ENCODE measurements around the gene SLC44A3. TPM values are rescaled to one million over a fixed set of nuclear protein-coding genes. Genes with fewer than 3 reads are reported as not detected.

SLC44A3 gene
- total and polyA plus RNA-seq, 2 of the 8 experiments (the other 6 are each of a cell fraction or from before 2014, with no cell fraction given), result 4.2 to 5.0 TPM

DNA sequence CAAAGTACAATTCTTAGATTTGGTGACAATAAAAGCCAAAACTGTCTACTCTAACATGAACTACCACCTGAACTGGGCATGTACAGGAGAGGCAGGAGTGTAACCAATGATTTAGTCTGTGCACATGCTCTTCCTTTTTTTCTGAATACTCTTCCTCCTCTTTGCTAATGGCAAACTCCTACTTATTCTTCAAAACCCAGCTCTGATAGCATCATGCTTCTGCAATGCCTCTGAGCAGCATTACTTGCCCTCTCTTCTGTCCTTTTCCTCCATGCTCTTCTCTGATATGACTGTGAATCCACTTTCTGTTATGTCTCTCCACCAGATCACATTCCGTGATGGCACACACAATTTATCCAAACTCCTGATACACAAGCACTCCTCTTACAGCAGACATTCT is 75.4 kb downstream of the SLC44A3 start:
- Histone ChIP-seq H3K4me1 (replicated peaks in 1 of 4; ENCODE audit: control insufficient read depth in 3 of 4, insufficient read depth in 4 of 4, low read length in 3 of 4) (peaks cover 0 to 2% (median 0%) of the 10 kb centered on the region in 4 experiments; a peak in 3 of 7 replicates), H3K14ac (ENCODE audit: insufficient read length) (no peak overlapping the region), H3K79me1 (ENCODE audit: low read depth, low read length) (no peaks in the 10 kb centered on the region), H2BK120ac (replicated peaks; ENCODE audit: low read depth, low read length) (no peak overlapping the region), H2AFZ (ENCODE audit: low read length) (no peak overlapping the region), H3K79me2 (ENCODE audit: control insufficient read depth in 1 of 2, insufficient read depth in 2 of 2, low read length in 2 of 2) (no peaks in the 10 kb centered on the region), H3K56ac (replicated peaks; ENCODE audit: insufficient read length, low read depth, low read length) (no peak overlapping the region), H3K4ac (replicated peaks; ENCODE audit: insufficient read length, low read depth, low read length) (no peak overlapping the region), H3K4me2 (ENCODE audit: insufficient read depth in 1 of 2, low read depth in 2 of 2, low read length in 2 of 2) (no peak overlapping the region), H2BK5ac (ENCODE audit: low read depth, low read length) (no peak overlapping the region), H3K27me3 (replicated peaks in 1 of 4; ENCODE audit: control insufficient read depth in 3 of 4, extremely low read depth in 1 of 4, insufficient read depth in 3 of 4, low read length in 3 of 4) (no peaks in the 10 kb centered on the region), H3K36me3 (ENCODE audit: control insufficient read depth in 2 of 4, insufficient read depth in 4 of 4, low read length in 3 of 4) (peaks cover 6 to 61% (median 43%) of the 10 kb centered on the region in 4 experiments), H3K18ac (ENCODE audit: extremely low read depth, low read length) (no peak overlapping the region), H4K91ac (replicated peaks; ENCODE audit: insufficient read length, low read length) (no peak overlapping the region), H3K23ac (ENCODE audit: insufficient read length) (no peak overlapping the region), H3K9ac (replicated peaks in 1 of 4; ENCODE audit: extremely low read depth in 1 of 4, low read depth in 3 of 4, low read length in 3 of 4) (no peak overlapping the region), H4K5ac (ENCODE audit: insufficient read length, low read depth, low read length) (no peak overlapping the region), H3K9me3 (ENCODE audit: insufficient read depth in 2 of 2, low read depth in 1 of 2, low read length in 1 of 2) (no peaks in the 10 kb centered on the region), H3K23me2 (ENCODE audit: low read depth, low read length) (no peaks in the 10 kb centered on the region), H2BK15ac (ENCODE audit: low read length) (no peak overlapping the region), H2BK12ac (ENCODE audit: low read depth, low read length) (no peak overlapping the region), H2BK20ac (ENCODE audit: low read length) (no peak overlapping the region), H4K20me1 (replicated peaks in 1 of 2; ENCODE audit: control insufficient read depth in 1 of 2, insufficient read depth in 2 of 2, low read length in 2 of 2) (peaks cover 0 to 10% of the 10 kb centered on the region in 2 experiments), H3K27ac (ENCODE audit: low read depth, low read length) (no peak overlapping the region), H2AK5ac (ENCODE audit: low read depth, low read length) (no peak overlapping the region), H3K4me3 (ENCODE audit: extremely low read depth in 1 of 4, insufficient read depth in 2 of 4, low read depth in 3 of 4, low read length in 4 of 4) (no peak overlapping the region), H4K8ac (ENCODE audit: extremely low read depth, insufficient read depth, low read length) (no peak overlapping the region)
- POLR2A ChIA-PET (ENCODE audit: partially characterized antibody), result interaction anchor here (0.6 to 1.0 kb wide), 2 partner anchors 12 to 23 kb away, joined by 3 read pairs; no protein-coding TSS in a partner anchor
- WGBS, 2 experiments (ENCODE audit: extremely low coverage in 1 of 2, insufficient coverage in 1 of 2, insufficient read length in 1 of 2, insufficient replicate concordance in 2 of 2, low coverage in 1 of 2, low lambda C conversion rate in 2 of 2, missing lambda C conversion rate in 1 of 2), result 95% methylated on average over 1 of the region's 1 CpG; no CpG with 5 or more reads in 1 of the 2 experiments
- CTCF ChIA-PET (ENCODE audit: partially characterized antibody), result interaction anchor here (0.7 to 2.1 kb wide), 3 partner anchors 28 to 41 kb away, joined by 3 to 7 read pairs (median 5); no protein-coding TSS in a partner anchor
- DNase-seq (ENCODE audit: low read depth in 1 of 2, low spot score in 2 of 2) (no peak), FAIRE-seq (no peak)
- no peak for TF ChIP-seq JUN (IDR thresholded peaks at IDR 0.05; ENCODE audit: low read depth, low read length)
- TF ChIP-seq HDAC2 (IDR thresholded peaks at IDR 0.05; ENCODE audit: borderline replicate concordance in 1 of 2, low read depth in 2 of 2, low read length in 2 of 2), result no peak

All from H1 (cell line).